HS-27A (cell line): Measurements from ENCODE around the gene KTN1.

Experiments used
- DNase-seq: peaks from one replicate; pipeline ENCODE4 v3.0.0-alpha.2; 2012; ENCODE audit warnings: low read depth, missing footprints

KTN1 gene

DNA sequence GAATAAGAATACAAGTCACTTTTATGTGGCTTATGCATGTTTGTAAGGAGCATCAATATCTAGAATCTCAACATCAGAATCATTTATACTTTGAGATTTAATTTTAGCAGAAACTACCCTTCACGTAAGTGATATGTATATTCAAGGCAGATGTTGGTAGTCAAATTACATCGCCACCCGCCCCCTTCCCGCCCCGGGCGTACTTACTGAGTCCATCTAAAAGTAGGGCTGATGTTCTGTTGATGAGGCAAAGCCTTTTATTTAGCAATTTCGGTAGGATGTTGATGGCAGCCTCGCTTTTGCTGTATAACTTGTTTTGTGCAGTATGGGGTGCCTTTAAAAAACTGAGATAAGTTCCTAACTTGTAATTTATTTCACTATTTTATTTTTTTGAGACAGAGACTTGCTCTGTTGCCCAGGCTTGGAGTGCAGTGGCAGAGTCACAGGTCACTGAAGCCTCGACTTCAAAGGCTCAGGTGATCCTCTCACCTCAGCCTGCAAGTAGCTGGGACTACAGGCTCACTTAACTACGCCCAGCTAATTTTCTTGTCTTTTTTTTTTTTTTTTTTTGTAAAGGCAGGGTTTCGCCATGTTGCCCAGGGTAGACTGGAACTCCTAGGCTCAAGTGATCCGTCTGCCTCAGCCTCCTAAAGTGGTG lies 30.8 kb downstream of the KTN1 start:
- no peak for DNase-seq

DNA sequence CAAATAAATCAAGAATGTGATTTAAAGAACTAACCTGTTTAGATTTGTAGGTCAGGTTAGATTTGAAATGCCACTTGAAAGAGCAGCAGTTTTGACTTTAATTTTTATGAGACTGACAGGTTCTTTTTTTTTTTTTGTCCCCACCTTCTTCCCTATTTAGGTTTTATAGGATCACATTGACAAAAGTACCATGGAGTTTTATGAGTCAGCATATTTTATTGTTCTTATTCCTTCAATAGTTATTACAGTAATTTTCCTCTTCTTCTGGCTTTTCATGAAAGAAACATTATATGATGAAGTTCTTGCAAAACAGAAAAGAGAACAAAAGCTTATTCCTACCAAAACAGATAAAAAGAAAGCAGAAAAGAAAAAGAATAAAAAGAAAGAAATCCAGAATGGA lies 31.9 kb downstream of the KTN1 start:
- no peak for DNase-seq

DNA sequence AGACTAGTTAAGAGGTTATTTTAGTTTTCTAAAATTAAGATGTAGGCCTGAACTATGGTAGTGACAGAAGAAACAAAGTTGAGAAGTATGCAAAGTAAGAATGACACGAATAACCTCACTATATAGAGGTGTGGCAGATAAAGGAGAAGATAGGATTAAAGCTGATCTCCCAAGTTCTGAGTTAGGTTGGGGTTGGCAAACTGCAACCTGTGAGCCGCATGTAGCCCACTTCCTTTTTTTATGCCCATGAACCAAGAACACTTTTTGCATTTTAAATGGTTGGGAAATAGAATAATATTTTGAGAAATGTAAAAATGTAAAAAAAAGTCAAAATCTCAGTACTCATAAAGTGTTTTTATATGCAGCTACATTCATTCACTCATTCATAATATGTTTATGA lies 34.3 kb downstream of the KTN1 start:
- no peak for DNase-seq

DNA sequence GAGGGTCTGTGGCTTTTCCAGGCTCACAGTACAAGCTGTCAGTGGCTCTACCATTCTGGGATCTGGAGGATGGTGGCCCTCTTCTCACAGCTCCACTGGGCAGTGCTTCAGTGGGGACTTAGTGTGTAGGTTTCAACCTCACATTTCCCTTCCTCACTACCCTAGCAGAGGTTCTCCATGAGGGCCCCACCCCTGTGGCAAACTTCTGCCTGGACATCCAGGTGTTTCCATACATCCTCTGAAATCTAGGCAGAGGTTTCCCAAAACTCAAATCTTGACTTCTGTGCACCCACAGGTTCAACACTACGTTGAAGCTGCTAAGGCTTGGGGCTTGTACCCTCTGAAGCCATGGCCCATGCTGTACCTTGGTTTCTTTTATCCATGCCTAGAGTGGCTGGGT lies 40.3 kb downstream of the KTN1 start:
- no peak for DNase-seq

DNA sequence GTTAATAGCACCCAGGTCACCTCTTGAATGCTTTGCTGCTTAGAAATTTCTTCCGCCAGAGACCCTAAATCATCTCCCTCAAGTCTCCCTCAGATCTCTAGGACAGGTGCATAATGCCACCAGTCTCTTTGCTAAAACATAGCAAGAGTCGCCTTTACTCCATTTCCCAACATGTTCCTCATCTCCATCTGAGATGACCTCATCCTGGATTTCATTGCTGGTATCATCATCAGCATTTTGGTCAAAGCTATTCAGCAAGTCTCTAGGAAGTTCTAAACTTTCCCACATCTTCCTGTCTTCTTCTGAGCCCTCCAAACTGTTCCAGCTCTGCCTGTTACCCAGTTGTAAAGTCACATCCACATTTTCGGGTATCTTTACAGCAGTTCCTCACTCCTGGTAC lies 41.0 kb downstream of the KTN1 start:
- DNase-seq, result no peak

DNA sequence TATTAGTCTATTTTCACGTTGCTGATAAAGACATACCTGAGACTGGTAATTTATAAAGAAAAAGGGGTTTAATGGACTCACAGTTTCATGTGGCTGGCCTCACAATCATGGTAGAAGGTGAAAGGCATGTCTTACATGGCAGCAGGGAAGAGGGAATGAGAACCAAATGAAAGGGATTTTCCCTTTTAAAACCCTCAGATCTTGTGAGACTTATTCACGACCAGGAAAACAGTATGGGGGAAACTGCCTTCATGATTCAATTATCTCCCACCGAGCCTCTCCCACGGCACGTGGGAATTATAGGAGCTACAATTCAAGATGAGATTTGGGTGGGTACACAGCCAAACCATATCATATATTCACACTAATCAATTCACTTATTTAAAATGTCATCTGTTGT lies 41.4 kb downstream of the KTN1 start:
- no peak for DNase-seq

DNA sequence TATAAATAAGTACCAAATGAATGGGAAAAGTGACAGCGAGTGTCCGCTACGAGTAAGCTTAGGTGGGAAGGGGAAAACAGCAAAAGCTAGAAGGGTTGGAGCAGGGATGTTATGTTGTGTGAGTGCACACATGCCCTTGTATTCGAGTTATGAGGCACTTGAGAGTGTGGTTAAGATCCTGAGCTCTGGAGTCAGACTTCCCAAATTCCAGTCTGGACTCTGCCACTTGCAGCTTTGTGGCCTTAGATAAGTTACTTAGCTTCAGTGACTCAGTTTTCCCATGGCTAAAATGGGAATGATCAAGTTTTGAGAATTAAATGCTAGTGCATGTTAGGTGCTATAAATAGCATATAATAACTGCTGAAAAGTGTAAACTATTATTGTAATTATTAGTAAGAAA lies 44.9 kb downstream of the KTN1 start:
- DNase-seq, result no peak

DNA sequence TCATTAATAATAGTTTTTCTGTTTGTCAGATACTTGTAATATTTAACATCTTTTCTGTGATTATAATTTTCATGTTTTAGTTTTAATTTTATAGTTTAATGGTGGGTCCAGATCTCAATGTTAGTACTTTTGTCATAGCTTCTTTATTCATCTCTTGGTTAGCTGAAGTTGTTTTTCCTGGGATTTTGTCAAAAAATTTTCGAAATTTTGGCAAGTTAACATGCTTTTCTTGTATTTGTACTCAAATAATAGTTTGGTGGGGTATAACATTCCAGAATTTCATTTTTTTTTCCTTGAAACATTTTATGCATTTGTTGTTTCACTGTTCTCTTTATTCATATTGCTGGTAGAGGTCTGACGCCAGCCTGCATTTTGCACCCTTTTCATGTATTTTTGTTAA lies 45.5 kb downstream of the KTN1 start:
- DNase-seq, result no peak

DNA sequence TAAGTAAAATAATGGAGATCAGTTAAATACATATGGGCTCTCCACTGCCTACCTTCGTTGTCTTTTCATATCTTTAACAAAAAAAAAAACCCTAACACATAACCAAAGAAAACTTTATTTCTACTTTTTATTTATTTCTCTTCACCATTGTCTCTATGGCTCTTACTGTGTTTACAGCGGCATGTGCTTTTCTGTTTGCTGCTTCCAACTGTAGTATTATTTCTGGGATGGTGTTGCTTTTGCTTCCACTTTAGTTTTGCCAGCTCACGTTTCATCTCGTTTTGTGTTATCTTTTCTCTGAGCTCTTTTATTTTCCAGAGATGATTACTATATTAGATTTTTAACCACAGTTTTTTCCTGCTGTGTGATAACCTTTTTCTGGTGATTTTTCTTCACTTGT lies 46.1 kb downstream of the KTN1 start:
- DNase-seq, result no peak

DNA sequence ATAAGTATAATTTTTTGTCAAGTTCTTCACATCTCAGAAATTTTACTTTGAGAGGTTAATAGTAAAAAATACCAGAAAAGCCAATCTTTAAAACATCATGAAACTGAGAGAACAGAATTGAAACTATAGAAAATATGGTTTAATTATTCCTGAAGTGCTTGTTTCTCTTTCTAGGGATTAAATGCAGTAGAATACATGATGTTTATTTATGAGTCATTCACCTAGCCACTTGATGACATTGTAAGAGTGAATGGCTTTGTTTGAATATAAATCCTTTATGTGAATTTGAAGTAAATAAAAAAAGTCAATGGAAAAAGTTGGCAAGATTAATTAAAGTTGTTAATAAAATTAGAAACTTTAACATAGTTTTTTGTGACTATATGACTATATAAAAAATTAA lies 48.4 kb downstream of the KTN1 start:
- DNase-seq, result no peak

DNA sequence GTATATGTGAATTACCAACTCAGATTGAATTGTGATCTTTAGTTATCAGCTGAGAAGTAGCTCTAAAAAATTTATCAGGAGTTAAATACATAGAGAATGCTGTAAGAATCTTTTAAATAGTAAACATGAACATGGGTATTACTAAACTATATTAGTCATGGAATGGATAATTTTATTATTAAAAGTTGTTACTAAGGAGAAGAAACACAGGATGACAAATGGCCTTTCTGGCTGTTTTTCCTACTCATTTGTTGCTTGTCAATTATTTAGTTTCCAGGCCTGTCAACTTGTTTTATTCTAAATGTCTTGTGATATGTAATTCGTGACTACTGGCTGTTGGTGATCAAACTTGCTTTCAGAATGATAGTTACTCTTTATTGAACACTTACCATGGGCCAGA lies 58.7 kb downstream of the KTN1 start:
- DNase-seq, result no peak

DNA sequence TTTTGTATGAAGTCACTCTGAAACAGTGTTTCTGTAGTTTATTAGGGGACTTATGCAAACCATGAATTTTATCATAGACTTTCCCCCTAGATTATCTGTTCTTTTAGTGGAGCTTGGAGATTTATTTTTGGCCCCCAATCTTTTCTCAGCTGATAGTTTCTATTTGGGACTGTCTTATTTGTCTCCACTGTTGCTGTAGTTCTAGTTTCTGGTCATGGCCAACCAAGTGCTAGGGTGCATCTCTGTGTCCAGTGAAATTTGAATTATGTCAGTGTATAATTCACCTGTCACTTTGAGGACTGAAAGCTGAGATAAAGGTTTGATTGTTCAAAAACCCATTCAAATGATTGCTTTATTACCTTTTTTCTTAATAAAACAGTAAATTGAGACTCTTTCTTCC lies 61.3 kb downstream of the KTN1 start:
- no peak for DNase-seq

DNA sequence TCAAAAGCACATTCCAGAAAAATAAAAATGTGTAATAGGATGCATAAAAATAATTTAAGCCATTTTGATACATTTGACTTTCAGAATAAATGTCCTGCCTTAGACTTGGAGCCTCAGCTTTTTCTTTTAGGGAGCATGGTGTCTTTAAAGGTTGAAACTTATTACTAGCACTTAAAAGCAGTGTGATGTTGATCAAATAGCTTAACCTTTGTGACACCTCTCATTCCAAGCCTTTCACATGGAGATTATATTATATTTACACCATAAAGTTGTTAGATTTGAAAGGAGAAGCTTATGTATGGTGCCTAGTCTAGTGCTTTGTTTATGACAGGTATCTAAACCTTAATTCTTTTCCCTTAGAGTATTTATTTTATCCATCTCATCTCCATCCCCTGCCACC lies 61.9 kb downstream of the KTN1 start:
- DNase-seq, result no peak

DNA sequence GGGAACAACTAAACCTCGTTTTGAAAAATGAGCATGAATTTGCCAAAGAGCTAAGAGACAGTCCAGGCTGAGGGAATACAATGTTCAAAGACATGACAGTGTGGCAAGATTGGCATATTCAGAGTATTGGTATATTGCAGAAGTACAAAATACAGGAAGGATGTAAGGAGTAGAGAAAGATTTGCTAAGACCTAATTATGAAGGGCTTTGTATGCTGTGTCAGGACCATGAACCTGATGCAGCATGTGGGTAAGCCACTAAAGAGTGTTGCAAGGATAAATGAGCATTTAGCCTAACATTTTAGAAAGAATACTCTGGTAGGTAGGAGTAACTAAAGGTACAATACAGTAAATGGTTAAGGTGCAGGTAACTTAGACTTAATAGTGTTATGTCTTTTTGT lies 65.1 kb downstream of the KTN1 start:
- no peak for DNase-seq

DNA sequence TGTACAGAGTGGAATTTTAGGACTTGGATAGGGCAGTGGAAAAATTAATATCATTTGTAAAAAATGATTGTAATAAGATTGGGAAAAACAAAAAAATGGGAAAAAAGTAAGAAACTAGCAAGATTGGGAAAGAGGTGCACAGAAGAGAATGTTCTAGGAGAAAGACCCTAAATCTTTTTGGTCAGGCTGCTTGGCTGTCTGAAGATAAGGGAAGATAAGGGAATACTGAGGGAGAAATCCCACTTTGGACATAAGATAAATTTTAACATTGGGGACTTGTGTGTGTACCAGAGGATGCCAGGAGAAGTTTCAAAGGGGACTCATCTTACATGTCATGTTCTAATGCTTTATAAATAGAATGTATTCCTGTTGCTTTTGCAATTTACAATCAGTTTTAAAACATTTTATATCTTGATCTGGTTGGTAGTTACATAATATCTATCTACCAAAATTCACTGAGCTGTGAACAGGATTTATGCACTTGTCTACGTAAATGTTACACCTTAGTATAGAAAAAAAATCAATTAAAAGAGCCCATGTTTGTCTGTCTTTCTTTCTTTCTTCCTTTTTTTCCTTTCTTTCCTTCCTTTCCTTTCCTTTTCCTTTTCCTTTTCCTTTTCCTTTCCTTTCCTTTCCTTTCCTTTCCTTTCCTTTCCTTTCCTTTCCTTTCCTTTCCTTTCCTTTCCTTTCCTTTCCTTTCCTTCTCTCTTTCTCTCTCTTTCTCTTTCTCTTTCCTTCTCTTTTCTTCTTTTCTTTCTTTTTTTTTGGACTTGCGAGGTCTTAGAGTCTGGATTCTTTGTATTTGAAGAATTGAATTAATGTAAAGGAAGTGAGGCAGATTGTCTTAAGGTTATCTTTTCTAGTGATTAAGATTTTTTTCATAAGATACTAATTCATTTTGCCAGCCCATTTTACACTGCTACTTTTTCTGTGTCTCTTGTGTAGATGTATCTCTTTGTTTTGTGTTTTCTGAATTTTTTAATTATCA lies 66.1 kb downstream of the KTN1 start:
- DNase-seq, result no peak

DNA sequence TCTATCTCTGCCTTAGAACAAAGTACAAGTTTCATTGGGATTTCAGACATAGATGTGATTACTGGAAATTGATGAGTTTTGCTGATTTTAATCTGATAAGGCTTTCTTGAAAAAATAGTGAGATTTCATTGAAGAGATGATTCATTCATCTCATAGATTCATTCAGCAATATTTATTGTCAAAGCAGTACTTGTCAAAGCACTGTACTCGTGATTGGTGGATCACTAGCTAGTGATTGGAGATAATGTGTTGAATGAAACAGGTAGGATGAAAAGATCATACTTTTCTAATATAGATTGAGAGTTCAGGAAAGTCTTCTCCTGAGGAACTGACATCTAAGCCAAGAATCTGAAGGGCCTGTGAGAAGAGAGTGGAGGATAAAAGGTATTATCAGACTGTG lies 71.0 kb downstream of the KTN1 start:
- no peak for DNase-seq

DNA sequence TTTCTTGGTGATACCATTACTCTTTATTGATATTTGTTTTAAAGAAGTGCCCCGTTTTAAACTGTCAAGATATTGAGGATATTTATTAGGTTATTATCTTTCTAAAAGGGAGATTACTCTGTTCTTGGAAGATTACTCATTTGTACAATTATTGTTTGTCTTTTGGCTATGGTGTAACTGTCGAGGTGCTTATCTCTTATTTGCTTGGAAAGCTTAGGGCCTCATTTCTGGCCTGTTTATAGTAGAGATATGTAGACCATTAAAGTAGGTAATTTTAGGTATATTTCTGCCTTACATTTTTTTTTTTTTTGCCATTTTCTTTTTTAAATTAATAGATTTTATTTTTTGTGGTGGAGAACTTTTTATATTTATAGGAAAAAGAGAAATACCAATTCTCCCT lies 74.2 kb downstream of the KTN1 start:
- DNase-seq, result no peak

DNA sequence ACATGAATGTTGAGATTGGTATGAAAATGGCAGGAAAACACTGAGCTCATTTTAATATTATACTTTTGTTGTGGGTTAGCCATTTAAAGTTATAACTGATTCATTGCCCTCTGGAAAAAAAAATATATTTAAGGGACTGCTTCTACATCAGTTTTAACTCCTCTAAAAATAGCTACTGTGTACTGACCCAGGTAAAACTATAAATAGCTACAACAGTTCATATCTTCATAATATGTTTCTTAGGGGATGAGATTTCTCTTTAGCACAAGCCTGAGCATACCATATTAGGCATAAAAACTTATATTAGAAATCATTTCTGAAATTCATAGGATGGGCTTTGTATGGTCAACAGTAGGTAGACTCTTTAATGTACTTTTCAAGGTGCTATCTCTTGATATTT lies 81.0 kb downstream of the KTN1 start:
- no peak for DNase-seq

DNA sequence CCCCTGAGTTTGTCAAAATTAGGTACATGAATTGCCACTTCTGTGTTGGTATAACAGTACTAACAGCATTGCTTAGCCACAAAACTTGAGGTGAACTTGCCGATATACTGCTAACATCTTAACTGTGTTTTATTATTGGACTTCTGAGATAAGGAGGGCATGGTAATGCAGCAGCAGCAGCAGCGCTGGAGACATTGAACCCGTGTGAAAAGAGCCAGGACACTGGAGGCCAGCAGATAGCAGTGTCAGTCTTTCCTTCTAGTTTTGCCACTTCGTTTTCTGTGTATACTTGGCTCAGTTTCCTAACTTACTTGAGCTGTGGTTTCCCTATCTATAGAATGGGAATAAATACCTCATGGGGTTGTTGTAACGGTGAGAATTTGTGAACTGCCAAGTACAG lies 82.7 kb downstream of the KTN1 start:
- no peak for DNase-seq

DNA sequence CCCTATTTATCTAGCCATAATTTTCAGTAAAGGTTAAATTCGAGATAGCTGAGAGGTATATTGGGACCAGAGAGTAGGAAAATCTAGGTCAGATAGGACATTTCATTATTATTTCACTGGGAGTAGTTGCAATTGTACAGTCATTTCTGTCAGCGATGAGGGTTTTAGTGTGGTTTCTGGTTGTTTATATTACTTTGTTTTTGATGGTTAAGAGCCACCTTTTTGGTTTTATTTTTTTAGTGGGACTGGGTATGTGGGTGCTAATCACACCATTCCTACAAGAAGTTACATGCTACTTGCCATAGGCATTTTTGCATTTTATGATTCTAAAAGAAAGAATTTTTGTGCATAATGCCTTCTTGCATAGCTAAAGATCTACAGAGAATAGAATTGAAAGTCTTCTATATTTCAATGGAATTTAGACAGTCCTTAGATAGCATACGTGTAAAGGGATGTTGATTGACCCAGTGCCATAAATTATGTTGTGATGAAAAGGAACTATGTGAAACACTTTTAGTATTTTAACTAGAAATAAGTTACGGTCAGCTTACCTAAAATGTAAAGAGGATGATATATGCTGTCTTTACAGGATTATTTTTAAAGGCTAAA lies 85.2 kb downstream of the KTN1 start:
- DNase-seq, result no peak

DNA sequence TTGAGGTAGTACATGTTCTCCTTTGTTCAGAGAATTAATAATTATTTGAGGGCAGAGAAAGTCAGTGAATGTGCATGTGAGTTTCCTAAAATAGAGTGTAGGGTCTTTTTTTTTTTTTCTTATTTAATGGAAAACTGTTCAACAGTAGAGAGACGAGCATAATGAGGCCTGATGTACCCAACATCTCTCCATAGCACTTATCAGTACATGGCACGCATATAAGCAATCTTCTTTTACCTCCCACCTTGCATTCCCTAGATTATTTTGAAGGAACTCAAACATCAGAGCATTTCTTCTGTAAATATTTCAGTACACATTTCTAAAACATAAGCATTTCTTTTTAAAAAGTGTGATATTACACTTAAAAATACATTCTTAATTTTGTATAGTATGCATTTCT lies 87.8 kb downstream of the KTN1 start:
- DNase-seq, result no peak

DNA sequence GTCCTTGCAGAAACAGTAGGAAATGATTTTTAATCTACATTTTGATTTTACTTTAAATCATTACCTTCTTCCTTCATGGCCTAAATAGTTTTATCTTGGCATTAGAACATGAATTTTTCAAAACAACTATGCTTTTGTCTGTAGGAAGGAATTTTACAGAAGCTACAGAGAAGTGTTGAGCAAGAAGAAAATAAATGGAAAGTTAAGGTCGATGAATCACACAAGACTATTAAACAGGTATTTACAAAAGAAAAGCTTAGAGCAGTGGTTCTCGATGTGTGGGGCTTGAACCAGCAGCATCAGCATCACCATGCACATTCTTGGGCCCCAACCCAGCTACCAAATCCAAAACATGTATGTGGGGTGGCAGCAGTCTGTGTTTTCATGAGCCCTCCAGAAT lies 91.6 kb downstream of the KTN1 start:
- no peak for DNase-seq

DNA sequence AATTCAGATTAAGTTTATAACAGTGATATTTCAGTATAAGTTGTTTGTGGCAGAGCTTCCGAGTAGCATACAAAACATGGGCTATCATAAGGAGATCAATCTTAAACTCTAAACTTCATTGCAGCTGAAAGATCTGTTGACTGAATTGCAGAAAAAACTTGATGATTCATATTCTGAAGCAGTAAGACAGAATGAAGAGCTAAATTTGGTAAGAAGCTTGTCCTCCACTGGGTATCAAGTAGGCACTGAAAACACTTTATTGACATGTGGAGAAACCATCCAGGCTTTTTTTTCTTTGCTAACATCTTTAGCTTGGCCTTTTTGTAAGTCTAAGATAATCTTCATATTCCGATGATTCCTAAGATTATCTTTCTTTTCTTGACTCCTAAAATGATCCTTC lies 93.0 kb downstream of the KTN1 start:
- DNase-seq, result no peak
